GM19328 (cell line): ENCODE data around the gene PKM.
"Not testable (repeated sequence)": the region's sequence is repeated elsewhere in the genome, so short reads cannot be mapped to it uniquely, and the experiment has no call there.

Source experiments
- ATAC-seq: cut with Tn5 transposase; IDR thresholded peaks from one replicate; pipeline ENCODE4 v1.9.1; 2021; ENCODE audit warnings: mild to moderate bottlenecking, moderate library complexity; ENCODE audit not compliant: unreplicated experiment

The PKM gene

GRCh38 chr15:72179950-72180581 lies 50.9 kb downstream of the PKM start:
- ATAC-seq: no peak

GRCh38 chr15:72178976-72179585 lies 51.9 kb downstream of the PKM start:
- no peak for ATAC-seq

GRCh38 chr15:72176743-72177142 lies 54.2 kb downstream of the PKM start:
- no peak for ATAC-seq

- ATAC-seq: no peak
These were observed 54.8 kb downstream of the PKM start for GRCh38 chr15:72176159-72176558.

GRCh38 chr15:72175186-72176044 lies 55.6 kb downstream of the PKM start:
- no peak for ATAC-seq

- ATAC-seq: no peak
These were observed 56.3 kb downstream of the PKM start for GRCh38 chr15:72174551-72175165.

GRCh38 chr15:72173864-72174550 lies 57.0 kb downstream of the PKM start:
- no peak for ATAC-seq

GRCh38 chr15:72173401-72173800 lies 57.6 kb downstream of the PKM start:
- no peak for ATAC-seq

GRCh38 chr15:72172796-72173195 lies 58.2 kb downstream of the PKM start:
- no peak for ATAC-seq

- not testable (repeated sequence) for ATAC-seq
These were observed 59.0 kb downstream of the PKM start for GRCh38 chr15:72171978-72172377.

- ATAC-seq: no peak
These were observed 60.3 kb downstream of the PKM start for GRCh38 chr15:72170691-72171090.

GRCh38 chr15:72169921-72170611 lies 60.9 kb downstream of the PKM start:
- no peak for ATAC-seq

GRCh38 chr15:72169236-72169920 lies 61.6 kb downstream of the PKM start:
- ATAC-seq: no peak

GRCh38 chr15:72168808-72169190 lies 62.2 kb downstream of the PKM start:
- ATAC-seq: no peak

- ATAC-seq: no peak
These were observed 62.7 kb downstream of the PKM start for GRCh38 chr15:72168131-72168807.

- no peak for ATAC-seq
These were observed 63.5 kb downstream of the PKM start for GRCh38 chr15:72167445-72167844.

GRCh38 chr15:72166716-72167417 lies 64.1 kb downstream of the PKM start:
- no peak for ATAC-seq

GRCh38 chr15:72163719-72164118 lies 67.3 kb downstream of the PKM start:
- no peak for ATAC-seq

GRCh38 chr15:72162569-72162968 lies 68.4 kb downstream of the PKM start:
- no peak for ATAC-seq
